Choroid plexus epithelial cell (primary cell): ENCODE results near the gene PHACTR1.
A peak's percentile ranks its signal among the peaks of the same experiment; 100 is the strongest.

ENCODE experiments used
- DNase-seq: peaks from one replicate; pipeline ENCODE4 v3.0.0-alpha.2; 2010; ENCODE audit warnings: low read depth
- H3K4me3 ChIP-seq: 2 replicates; pipeline ENCODE4 v1.5.1; 2011; ENCODE audit warnings: low read depth, mild to moderate bottlenecking, control low read depth, low read length, moderate library complexity
- TF ChIP-seq, protein P1 (sequence below): conservative IDR thresholded peaks from 2 replicates; pipeline ENCODE4 v1.5.1; 2011; ENCODE audit warnings: low read depth, mild to moderate bottlenecking, control low read depth, inconsistent platforms, low read length, moderate library complexity

The PHACTR1 gene

DNA sequence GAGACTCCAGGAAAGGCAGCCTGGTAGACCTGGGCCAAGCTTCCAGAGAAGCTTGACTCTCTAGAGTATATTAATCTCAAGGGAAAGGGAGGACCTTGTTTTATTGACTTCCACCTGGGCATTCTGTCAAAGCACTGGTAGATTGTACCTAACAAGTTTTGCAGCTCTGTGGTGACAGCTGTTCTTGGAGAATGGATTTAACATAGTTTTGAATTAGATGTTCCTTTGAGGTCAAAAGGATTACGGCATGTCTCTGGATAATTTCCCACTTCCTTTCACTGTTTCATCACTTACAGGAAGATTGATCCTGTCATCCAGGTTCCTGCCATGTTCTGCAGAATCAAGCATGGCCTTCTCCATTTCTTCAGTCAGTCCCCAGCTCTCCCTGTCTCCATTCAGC, 246.0 kb downstream of the PHACTR1 start:
- DNase-seq, result no peak
- TF ChIP-seq, protein P1, sequence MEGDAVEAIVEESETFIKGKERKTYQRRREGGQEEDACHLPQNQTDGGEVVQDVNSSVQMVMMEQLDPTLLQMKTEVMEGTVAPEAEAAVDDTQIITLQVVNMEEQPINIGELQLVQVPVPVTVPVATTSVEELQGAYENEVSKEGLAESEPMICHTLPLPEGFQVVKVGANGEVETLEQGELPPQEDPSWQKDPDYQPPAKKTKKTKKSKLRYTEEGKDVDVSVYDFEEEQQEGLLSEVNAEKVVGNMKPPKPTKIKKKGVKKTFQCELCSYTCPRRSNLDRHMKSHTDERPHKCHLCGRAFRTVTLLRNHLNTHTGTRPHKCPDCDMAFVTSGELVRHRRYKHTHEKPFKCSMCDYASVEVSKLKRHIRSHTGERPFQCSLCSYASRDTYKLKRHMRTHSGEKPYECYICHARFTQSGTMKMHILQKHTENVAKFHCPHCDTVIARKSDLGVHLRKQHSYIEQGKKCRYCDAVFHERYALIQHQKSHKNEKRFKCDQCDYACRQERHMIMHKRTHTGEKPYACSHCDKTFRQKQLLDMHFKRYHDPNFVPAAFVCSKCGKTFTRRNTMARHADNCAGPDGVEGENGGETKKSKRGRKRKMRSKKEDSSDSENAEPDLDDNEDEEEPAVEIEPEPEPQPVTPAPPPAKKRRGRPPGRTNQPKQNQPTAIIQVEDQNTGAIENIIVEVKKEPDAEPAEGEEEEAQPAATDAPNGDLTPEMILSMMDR, result no peak
- no peak overlapping the region for H3K4me3 ChIP-seq

DNA sequence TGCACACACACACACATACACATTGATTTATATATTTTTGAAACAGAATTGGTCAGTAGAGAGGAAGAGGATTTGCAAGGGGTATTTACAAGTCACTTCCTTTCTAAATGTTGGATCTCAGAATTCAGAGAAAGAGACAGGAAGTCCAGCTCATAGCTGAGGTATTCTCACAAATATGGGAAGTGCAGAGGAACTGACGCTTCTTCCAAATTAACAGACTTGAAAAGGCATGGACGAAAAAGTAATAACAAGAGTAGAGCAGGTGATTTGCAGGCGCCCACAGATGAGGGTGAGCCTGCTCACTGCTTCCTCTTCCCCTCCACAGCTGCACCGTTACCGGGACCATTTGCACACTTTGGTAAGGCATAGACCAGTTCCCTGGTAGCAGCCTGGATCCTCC, 246.4 kb downstream of the PHACTR1 start:
- TF ChIP-seq, protein P1, result no peak
- peak; percentile 51 for DNase-seq
- H3K4me3 ChIP-seq, result no peak overlapping the region

DNA sequence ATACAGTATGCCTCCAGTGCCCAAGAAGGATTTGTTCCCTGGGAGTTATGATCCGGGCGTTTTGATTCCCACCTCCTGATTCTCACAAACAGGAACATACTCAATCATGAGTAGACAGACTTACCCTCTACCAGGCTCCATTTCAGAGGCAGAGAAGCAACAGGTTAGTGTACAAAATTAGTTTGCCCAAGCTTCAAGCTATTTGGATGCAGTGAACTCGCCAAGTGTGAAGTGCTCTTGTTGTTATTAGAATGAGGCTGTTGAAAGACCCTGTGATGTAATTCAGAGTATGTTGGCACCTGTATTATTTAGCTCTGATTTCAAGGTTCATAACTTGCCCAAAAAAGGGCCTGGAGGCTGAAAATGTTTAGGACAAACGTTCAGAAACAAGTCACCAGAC, 247.0 kb downstream of the PHACTR1 start:
- no peak for DNase-seq
- H3K4me3 ChIP-seq, result no peak overlapping the region
- TF ChIP-seq, protein P1, result no peak

DNA sequence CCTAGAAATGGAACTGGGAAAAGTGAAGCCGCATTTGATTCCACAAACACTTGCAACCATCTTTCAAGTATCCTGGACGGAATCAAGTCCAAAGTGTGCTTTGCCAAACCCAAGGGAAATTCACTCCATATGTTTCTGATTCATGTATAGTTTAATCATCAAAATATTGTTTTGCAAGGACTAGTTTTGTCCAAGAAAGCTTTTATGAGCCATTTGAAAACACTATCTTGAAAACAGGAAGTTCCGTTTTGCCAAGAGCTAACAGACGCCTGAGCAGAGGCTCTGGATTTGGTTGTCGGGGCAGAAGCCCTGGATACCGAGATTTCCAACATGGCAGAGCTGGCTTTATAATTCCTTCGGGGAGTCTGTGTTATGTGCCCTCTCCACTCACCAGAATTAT, 251.1 kb downstream of the PHACTR1 start:
- TF ChIP-seq, protein P1, result no peak
- no peak overlapping the region for H3K4me3 ChIP-seq
- no peak for DNase-seq

DNA sequence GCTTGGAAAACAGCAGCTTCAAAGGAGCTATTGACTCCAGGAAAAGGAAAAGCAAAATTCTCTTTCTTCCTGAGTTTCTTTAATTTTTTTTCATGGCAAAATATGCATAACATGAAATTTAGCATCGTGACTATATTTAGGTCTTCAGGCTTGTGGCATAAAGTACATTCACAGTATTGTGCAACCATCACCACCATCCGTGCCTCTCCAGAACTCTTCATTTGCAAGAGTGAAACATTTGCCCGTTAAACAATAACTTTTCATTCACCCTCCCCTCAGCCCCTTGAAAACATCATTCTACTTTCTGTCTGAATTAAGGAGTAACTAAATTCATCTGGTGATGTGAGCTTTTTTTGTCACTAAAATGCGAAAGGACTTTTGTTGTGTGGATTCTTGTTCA, 251.7 kb downstream of the PHACTR1 start:
- TF ChIP-seq, protein P1, result no peak
- no peak for DNase-seq
- no peak overlapping the region for H3K4me3 ChIP-seq

DNA sequence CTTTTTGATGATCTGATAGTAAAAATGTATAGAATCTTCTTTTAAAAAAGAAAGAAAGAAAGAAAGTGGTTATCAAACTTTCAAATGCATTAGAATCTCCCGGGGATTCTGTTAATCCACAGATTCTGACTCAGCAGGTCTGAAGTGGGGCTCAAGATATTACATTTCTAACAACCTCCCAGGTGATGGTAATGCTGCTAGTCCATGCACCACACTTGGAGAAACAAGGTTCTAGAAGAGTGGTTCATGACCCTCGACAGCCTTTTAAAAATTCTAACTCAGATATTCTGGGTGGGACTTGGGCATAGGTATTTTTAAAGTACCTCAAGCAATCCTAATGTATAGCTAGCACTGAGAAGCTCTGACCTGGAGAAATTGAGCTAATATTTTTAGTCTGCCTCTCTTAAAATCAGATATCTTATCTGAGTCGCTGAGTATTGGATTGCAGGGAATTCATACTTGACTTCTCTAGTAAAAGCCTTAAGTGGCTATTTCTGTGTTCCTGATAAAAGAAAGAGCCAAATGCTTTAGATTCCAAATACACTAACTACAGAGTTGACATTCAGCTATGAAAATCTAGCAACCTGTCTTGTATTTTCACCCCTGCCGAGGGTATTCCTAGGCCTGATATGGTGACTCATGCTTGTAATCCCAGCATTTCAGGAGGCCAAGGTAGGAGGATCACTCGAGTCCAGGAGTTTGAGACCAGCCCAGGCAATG, 252.4 kb downstream of the PHACTR1 start:
- H3K4me3 ChIP-seq, result no peak overlapping the region
- DNase-seq, result peak; percentile 17
- TF ChIP-seq, protein P1, result no peak

DNA sequence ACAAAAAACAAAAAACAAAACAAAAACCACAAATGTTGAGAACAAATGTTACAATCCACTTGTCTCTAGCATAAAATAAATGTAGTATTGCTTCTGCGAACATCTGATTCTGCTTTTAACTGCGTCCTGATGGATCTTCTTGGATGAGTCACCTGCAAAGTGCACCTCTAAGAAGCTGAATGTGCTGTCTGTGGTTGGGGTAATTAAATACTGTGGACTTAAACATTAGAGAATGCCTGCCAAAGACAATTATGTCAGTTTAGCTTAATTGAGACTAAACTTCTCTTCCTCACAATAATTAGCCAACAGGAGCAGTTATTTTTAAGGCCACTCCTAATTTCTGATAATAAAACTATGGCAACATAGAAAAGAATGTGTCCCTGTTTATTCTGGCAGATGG, 253.4 kb downstream of the PHACTR1 start:
- TF ChIP-seq, protein P1, result no peak
- H3K4me3 ChIP-seq, result no peak overlapping the region
- no peak for DNase-seq
